Nucleus accumbens (tissue), 56 donors: Measurements from ENCODE around the gene PGLYRP2.

ENCODE experiments used
- DNase-seq, 56 donors: peaks; one replicate each; lab custom pipeline; 2025; lab: John Stamatoyannopoulos, UW

Gene PGLYRP2

GRCh38 chr19:15457701-15458484 is 21.4 kb downstream of the PGLYRP2 start:
- no peak for DNase-seq

GRCh38 chr19:15456871-15457700 is 22.2 kb downstream of the PGLYRP2 start:
- peak in 1 of 56 donors; percentile 5 for DNase-seq

GRCh38 chr19:15456441-15456840 is 22.9 kb downstream of the PGLYRP2 start:
- no peak for DNase-seq

GRCh38 chr19:15455996-15456395 is 23.3 kb downstream of the PGLYRP2 start:
- no peak for DNase-seq

GRCh38 chr19:15453906-15454860 is 25.1 kb downstream of the PGLYRP2 start:
- no peak for DNase-seq

GRCh38 chr19:15453091-15453578 is 26.2 kb downstream of the PGLYRP2 start:
- no peak for DNase-seq

- DNase-seq = peak in 22 of 56 donors; percentile 4 to 76 (median 30)
These were observed 26.9 kb downstream of the PGLYRP2 start for GRCh38 chr19:15452111-15453047.

- DNase-seq = no peak
These were observed 28.8 kb downstream of the PGLYRP2 start for GRCh38 chr19:15450528-15450890.

GRCh38 chr19:15449620-15450527 is 29.4 kb downstream of the PGLYRP2 start, which contains the start of gene WIZ:
Gene WIZ (minus strand): TSS chr19:15449956. CDS start chr19:15448307, 1,649 bp downstream.
- DNase-seq = peak in 52 of 56 donors; percentile 8 to 85 (median 60)

GRCh38 chr19:15448778-15449619 is 30.3 kb downstream of the PGLYRP2 start:
- peak in 1 of 56 donors; percentile 38 for DNase-seq

GRCh38 chr19:15448044-15448777 is 31.1 kb downstream of the PGLYRP2 start:
- DNase-seq = no peak

GRCh38 chr19:15447057-15447456 is 32.2 kb downstream of the PGLYRP2 start:
- no peak for DNase-seq

- no peak for DNase-seq
These were observed 33.4 kb downstream of the PGLYRP2 start for GRCh38 chr19:15445807-15446376.

- DNase-seq = no peak
These were observed 34.1 kb downstream of the PGLYRP2 start for GRCh38 chr19:15445227-15445605.

- DNase-seq = no peak
These were observed 34.6 kb downstream of the PGLYRP2 start for GRCh38 chr19:15444505-15445226.
